Measurements from ENCODE around the gene GJA4. TPM values are rescaled to one million over a fixed set of nuclear protein-coding genes. Genes with fewer than 3 reads are reported as not detected.

Gene GJA4
- total and polyA plus RNA-seq, 4 donors = 6.1 to 10.6 (median 9.1) TPM

- 89% methylated on average over 5 of the region's 5 CpGs for WGBS
- DNase-seq (ENCODE audit: low spot score) = no peak
- Histone ChIP-seq H3K27me3 (ENCODE audit: control insufficient read depth in 4 of 4, insufficient read depth in 4 of 4, low read length in 3 of 4) (no peaks in the 10 kb centered on the region), H3K4me1 (ENCODE audit: control insufficient read depth in 4 of 4, insufficient read depth in 4 of 4, low read length in 3 of 4) (no peaks in the 10 kb centered on the region), H3K9ac (ENCODE audit: low read depth in 1 of 2, low read length in 2 of 2) (no peak overlapping the region), H3K36me3 (ENCODE audit: control insufficient read depth in 4 of 4, insufficient read depth in 3 of 4, low read depth in 1 of 4, low read length in 3 of 4) (peaks cover 0 to 4% (median 0%) of the 10 kb centered on the region in 4 donors), H3K4me3 (ENCODE audit: low read depth in 1 of 3, low read length in 3 of 3) (no peak overlapping the region), H3K9me3 (ENCODE audit: control insufficient read depth in 4 of 4, low read length in 3 of 4) (no peaks in the 10 kb centered on the region), H3K27ac (ENCODE audit: low read depth in 1 of 2, low read length in 2 of 2) (no peak overlapping the region)
- TF ChIP-seq ZBTB33 (IDR thresholded peaks at IDR 0.05) (no peak), MAX (IDR thresholded peaks at IDR 0.05) (no peak), FOXA1 (IDR thresholded peaks at IDR 0.05) (no peak), REST (IDR thresholded peaks at IDR 0.05) (no peak), NR2F2 (IDR thresholded peaks at IDR 0.05) (no peak), RAD21 (IDR thresholded peaks at IDR 0.05) (no peak)
Observed at GRCh38 chr1:34770891-34771504, 21.8 kb upstream of the GJA4 start.

GRCh38 chr1:34771573-34772371 lies 21.0 kb upstream of the GJA4 start:
- H3K4me1 ChIP-seq (ENCODE audit: control insufficient read depth in 4 of 4, insufficient read depth in 4 of 4, low read length in 3 of 4) = no peaks in the 10 kb centered on the region
- H3K9me3 ChIP-seq (ENCODE audit: control insufficient read depth in 4 of 4, low read length in 3 of 4) = no peaks in the 10 kb centered on the region
- no peak for DNase-seq (ENCODE audit: low spot score)
- WGBS = 89% methylated on average over 16 of the region's 16 CpGs
- H3K36me3 ChIP-seq (ENCODE audit: control insufficient read depth in 4 of 4, insufficient read depth in 3 of 4, low read depth in 1 of 4, low read length in 3 of 4) = peaks cover 0 to 4% (median 0%) of the 10 kb centered on the region in 4 donors
- no peak overlapping the region for H3K9ac ChIP-seq (ENCODE audit: low read depth in 1 of 2, low read length in 2 of 2)
- no peak overlapping the region for H3K27ac ChIP-seq (ENCODE audit: low read depth in 1 of 2, low read length in 2 of 2)
- H3K4me3 ChIP-seq (ENCODE audit: low read depth in 1 of 3, low read length in 3 of 3) = no peak overlapping the region
- H3K27me3 ChIP-seq (ENCODE audit: control insufficient read depth in 4 of 4, insufficient read depth in 4 of 4, low read length in 3 of 4) = no peaks in the 10 kb centered on the region
- TF ChIP-seq CTCF (IDR thresholded peaks at IDR 0.05; ENCODE audit: low read depth, low read length, missing input control) (no peak), GABPA (IDR thresholded peaks at IDR 0.05 in 1 of 2, conservative IDR thresholded peaks at IDR 0.05 in 1 of 2) (no peak), NR2F2 (IDR thresholded peaks at IDR 0.05) (no peak), REST (IDR thresholded peaks at IDR 0.05) (no peak), HNF4G (IDR thresholded peaks at IDR 0.05) (no peak), EGR1 (IDR thresholded peaks at IDR 0.05; ENCODE audit: low read depth in 2 of 2) (no peak), TAF1 (conservative IDR thresholded peaks at IDR 0.05) (no peak), FOXA2 (IDR thresholded peaks at IDR 0.05) (no peak), JUND (IDR thresholded peaks at IDR 0.05) (no peak), RXRA (IDR thresholded peaks at IDR 0.05) (no peak), MAX (IDR thresholded peaks at IDR 0.05) (no peak), ZBTB33 (IDR thresholded peaks at IDR 0.05) (no peak), YY1 (IDR thresholded peaks at IDR 0.05) (no peak), ATF3 (IDR thresholded peaks at IDR 0.05) (no peak)

Measured in liver (tissue), 9 donors.